Progenitor cell of endocrine pancreas (in vitro differentiated cells): ENCODE results near the gene PNKD. TPM values are rescaled to one million over a fixed set of nuclear protein-coding genes. Genes with fewer than 3 reads are reported as not detected.

Experiments used
- DNase-seq: peaks from one replicate; pipeline ENCODE4 v3.0.0; 2021; ENCODE audit warnings: low spot score; ENCODE audit not compliant: unreplicated experiment
- H3K27ac Mint-ChIP-seq: 2 replicates; pipeline ENCODE4 v1.8.0; 2021; ENCODE audit warnings: mild to moderate bottlenecking, moderate library complexity, mixed read lengths
- H3K27me3 Mint-ChIP-seq: 2 replicates; pipeline ENCODE4 v1.8.0; 2021; ENCODE audit warnings: mixed read lengths
- H3K36me3 Mint-ChIP-seq: 2 replicates; pipeline ENCODE4 v1.8.0; 2022; ENCODE audit warnings: mixed read lengths; ENCODE audit not compliant: insufficient read depth
- H3K4me1 Mint-ChIP-seq: 2 replicates; pipeline ENCODE4 v1.8.0; 2021; ENCODE audit warnings: low read depth, mixed read lengths
- H3K4me3 Mint-ChIP-seq: 2 replicates; pipeline ENCODE4 v1.8.0; 2021; ENCODE audit warnings: low read depth, mild to moderate bottlenecking, moderate library complexity, mixed read lengths
- H3K9me3 Mint-ChIP-seq: 2 replicates; pipeline ENCODE4 v1.8.0; 2021; ENCODE audit warnings: low read depth, mixed read lengths
- CTCF ChIP-seq: fragments of 200-600 bp; sonication (generic); IDR thresholded peaks from one replicate; pipeline ENCODE4 v1.5.0; 2021; ENCODE audit warnings: antibody characterized with exemption, mild to moderate bottlenecking; ENCODE audit not compliant: unreplicated experiment
- total RNA-seq: library from RNA; stranded (reverse); gene quantifications from 2 replicates; pipeline ENCODE4 v1.2.1, GENCODE V29; 2021

PNKD gene
- total RNA-seq, 1 donor from 2014 or later = 54.3 TPM

GRCh38 chr2:218278531-218279360 lies 8.4 kb downstream of the PNKD start:
- H3K36me3 Mint-ChIP-seq = peaks cover 20% of the 10 kb centered on the region
- H3K9me3 Mint-ChIP-seq = no peaks in the 10 kb centered on the region
- no peak for TF ChIP-seq CTCF
- no peak overlapping the region for H3K27ac Mint-ChIP-seq
- no peak overlapping the region for H3K4me3 Mint-ChIP-seq
- no peak for DNase-seq
- H3K27me3 Mint-ChIP-seq = no peaks in the 10 kb centered on the region
- peaks cover 16% of the 10 kb centered on the region for H3K4me1 Mint-ChIP-seq

GRCh38 chr2:218280260-218280870 lies 10.0 kb downstream of the PNKD start:
- DNase-seq = no peak
- H3K27ac Mint-ChIP-seq = peak overlapping the region; percentile 71
- no peaks in the 10 kb centered on the region for H3K27me3 Mint-ChIP-seq
- no peak for TF ChIP-seq CTCF
- no peaks in the 10 kb centered on the region for H3K9me3 Mint-ChIP-seq
- no peak overlapping the region for H3K4me3 Mint-ChIP-seq
- H3K36me3 Mint-ChIP-seq = peaks cover 18% of the 10 kb centered on the region
- H3K4me1 Mint-ChIP-seq = peaks cover 23% of the 10 kb centered on the region

GRCh38 chr2:218281449-218281848 lies 11.1 kb downstream of the PNKD start:
- Mint-ChIP-seq H3K4me1 (peaks cover 31% of the 10 kb centered on the region), H3K27me3 (no peaks in the 10 kb centered on the region), H3K4me3 (no peak overlapping the region), H3K9me3 (no peaks in the 10 kb centered on the region), H3K27ac (peak overlapping the region; percentile 93), H3K36me3 (peaks cover 18% of the 10 kb centered on the region)
- no peak for DNase-seq
- TF ChIP-seq CTCF = no peak

- Mint-ChIP-seq H3K27ac (peak overlapping the region; percentile 98), H3K36me3 (peaks cover 14% of the 10 kb centered on the region), H3K27me3 (no peaks in the 10 kb centered on the region), H3K4me1 (peaks cover 41% of the 10 kb centered on the region), H3K9me3 (no peaks in the 10 kb centered on the region), H3K4me3 (peak overlapping the region; percentile 31)
- no peak for DNase-seq
- no peak for TF ChIP-seq CTCF
Measured at GRCh38 chr2:218282173-218282991, 12.1 kb downstream of the PNKD start.
